ENCODE results near the gene TRIM65.

DNA sequence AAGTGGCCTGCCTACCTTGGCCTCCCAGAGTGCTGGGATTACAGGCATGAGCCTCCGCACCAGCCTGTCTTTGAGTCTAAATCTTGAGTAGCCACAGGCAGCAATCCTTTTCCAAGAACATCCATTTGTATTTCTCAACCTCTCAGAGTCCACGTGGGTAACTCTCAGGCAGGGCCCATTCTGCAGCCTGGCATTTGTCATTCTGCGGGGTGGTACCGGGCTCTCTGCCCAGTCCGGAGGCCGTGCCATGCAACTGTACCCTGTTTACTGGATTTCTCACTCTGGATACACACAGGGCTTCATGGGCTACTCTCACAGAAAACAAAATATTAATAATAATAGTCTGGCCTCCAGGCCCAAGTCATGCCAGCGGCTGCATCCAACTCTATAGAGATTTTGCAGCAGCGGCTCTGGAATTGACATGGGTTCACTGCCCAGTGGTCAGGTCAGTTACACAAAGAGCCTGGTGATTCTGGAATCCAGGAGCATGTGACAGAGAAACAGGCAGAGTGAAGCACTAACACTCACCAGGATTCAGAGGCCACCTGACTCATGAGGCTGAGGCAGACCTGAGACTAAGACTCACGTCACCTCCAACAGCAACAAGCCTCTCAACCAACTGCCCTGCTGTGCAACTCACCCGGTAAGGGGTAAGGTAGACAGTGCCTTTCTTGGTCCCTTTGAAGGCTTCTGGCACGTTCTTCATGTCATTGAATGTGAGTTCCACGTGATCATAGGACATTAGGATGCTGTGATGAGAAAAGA lies 45.6 kb downstream of the TRIM65 start:
- TF ChIP-seq, protein P1, sequence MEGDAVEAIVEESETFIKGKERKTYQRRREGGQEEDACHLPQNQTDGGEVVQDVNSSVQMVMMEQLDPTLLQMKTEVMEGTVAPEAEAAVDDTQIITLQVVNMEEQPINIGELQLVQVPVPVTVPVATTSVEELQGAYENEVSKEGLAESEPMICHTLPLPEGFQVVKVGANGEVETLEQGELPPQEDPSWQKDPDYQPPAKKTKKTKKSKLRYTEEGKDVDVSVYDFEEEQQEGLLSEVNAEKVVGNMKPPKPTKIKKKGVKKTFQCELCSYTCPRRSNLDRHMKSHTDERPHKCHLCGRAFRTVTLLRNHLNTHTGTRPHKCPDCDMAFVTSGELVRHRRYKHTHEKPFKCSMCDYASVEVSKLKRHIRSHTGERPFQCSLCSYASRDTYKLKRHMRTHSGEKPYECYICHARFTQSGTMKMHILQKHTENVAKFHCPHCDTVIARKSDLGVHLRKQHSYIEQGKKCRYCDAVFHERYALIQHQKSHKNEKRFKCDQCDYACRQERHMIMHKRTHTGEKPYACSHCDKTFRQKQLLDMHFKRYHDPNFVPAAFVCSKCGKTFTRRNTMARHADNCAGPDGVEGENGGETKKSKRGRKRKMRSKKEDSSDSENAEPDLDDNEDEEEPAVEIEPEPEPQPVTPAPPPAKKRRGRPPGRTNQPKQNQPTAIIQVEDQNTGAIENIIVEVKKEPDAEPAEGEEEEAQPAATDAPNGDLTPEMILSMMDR (IDR thresholded peaks at IDR 0.05), result no peak
- no peak for TF ChIP-seq POLR2A (IDR thresholded peaks at IDR 0.05)
